Neural progenitor cell (in vitro differentiated cells): ENCODE results near the gene ZCCHC8. TPM values are rescaled to one million over a fixed set of nuclear protein-coding genes. Genes with fewer than 3 reads are reported as not detected.
"Not testable (repeated sequence)": the region's sequence is repeated elsewhere in the genome, so short reads cannot be mapped to it uniquely, and the experiment has no call there.

Experiments
- DNase-seq: peaks from one replicate; pipeline ENCODE4 v3.0.0-alpha.2; 2016; ENCODE audit warnings: low spot score
- H2AFZ ChIP-seq: fragments of 200-600 bp; sonication (generic); replicated peaks from 2 replicates; pipeline ENCODE4 v1.6.1; 2016; ENCODE audit warnings: antibody characterized with exemption
- H3F3A ChIP-seq: fragments of 200-600 bp; sonication (generic); 2 replicates; pipeline ENCODE4 v1.6.1; 2016; ENCODE audit warnings: antibody characterized with exemption, low read depth
- H3K27ac ChIP-seq: fragments of 200-600 bp; sonication (generic); 2 replicates; pipeline ENCODE4 v1.5.1; 2016; ENCODE audit warnings: mild to moderate bottlenecking
- H3K27me3 ChIP-seq: fragments of 200-600 bp; sonication (generic); 2 replicates; pipeline ENCODE4 v1.6.1; 2016; ENCODE audit warnings: mild to moderate bottlenecking, moderate library complexity
- H3K36me3 ChIP-seq: fragments of 200-600 bp; sonication (generic); 2 replicates; pipeline ENCODE4 v1.5.1; 2016
- H3K4me1 ChIP-seq: fragments of 200-600 bp; sonication (generic); 2 replicates; pipeline ENCODE4 v1.6.1; 2016; ENCODE audit warnings: mixed run types
- H3K4me2 ChIP-seq: fragments of 200-600 bp; sonication (generic); 2 replicates; pipeline ENCODE4 v1.6.1; 2016
- H3K4me3 ChIP-seq: fragments of 200-600 bp; sonication (generic); 2 replicates; pipeline ENCODE4 v1.5.1; 2016
- H3K79me2 ChIP-seq: fragments of 200-600 bp; sonication (generic); 2 replicates; pipeline ENCODE4 v1.6.1; 2016; ENCODE audit warnings: low read depth
- H3K9ac ChIP-seq: fragments of 200-600 bp; sonication (generic); 2 replicates; pipeline ENCODE4 v1.6.1; 2016
- H3K9me3 ChIP-seq: fragments of 200-600 bp; sonication (generic); 2 replicates; pipeline ENCODE4 v1.5.1; 2016; ENCODE audit warnings: low read depth
- H4K20me1 ChIP-seq: fragments of 200-600 bp; sonication (generic); 2 replicates; pipeline ENCODE4 v1.6.1; 2016; ENCODE audit warnings: low read depth
- H3K27ac Mint-ChIP-seq: 3 replicates; pipeline ENCODE4 v1.8.0; 2021; ENCODE audit warnings: mixed read lengths
- H3K27me3 Mint-ChIP-seq: 2 replicates; pipeline ENCODE4 v1.8.0; 2022; ENCODE audit warnings: low read depth, mild to moderate bottlenecking, inconsistent platforms, moderate library complexity, mixed read lengths; ENCODE audit not compliant: insufficient read depth
- H3K36me3 Mint-ChIP-seq: 3 replicates; pipeline ENCODE4 v1.8.0; 2021; ENCODE audit warnings: mixed read lengths
- H3K4me1 Mint-ChIP-seq: 3 replicates; pipeline ENCODE4 v1.8.0; 2021; ENCODE audit warnings: mixed read lengths
- H3K4me3 Mint-ChIP-seq: 3 replicates; pipeline ENCODE4 v1.8.0; 2021; ENCODE audit warnings: mild to moderate bottlenecking, moderate library complexity, mixed read lengths
- H3K9me3 Mint-ChIP-seq: 3 replicates; pipeline ENCODE4 v1.8.0; 2020; ENCODE audit warnings: mixed read lengths
- EZH2 ChIP-seq: fragments of 200-600 bp; sonication (generic); IDR thresholded peaks from 2 replicates; pipeline ENCODE4 v1.6.1; 2017; ENCODE audit warnings: antibody characterized with exemption, mild to moderate bottlenecking, moderate library complexity
- EZH2phosphoT487 ChIP-seq: fragments of 200-600 bp; sonication (generic); IDR thresholded peaks from 2 replicates; pipeline ENCODE4 v1.6.1; 2017; ENCODE audit warnings: antibody characterized with exemption
- total RNA-seq: library from RNA; depleted of rRNA; stranded (reverse); fragments of >200 nt; gene quantifications from 2 replicates; pipeline ENCODE4 v1.2.3, GENCODE V29; 2015; ENCODE audit warnings: low replicate concordance
- TF ChIP-seq, protein P1 (sequence below): fragments of 200-600 bp; sonication (generic); IDR thresholded peaks from 2 replicates; pipeline ENCODE4 v1.5.1; 2017; ENCODE audit warnings: antibody characterized with exemption, mild to moderate bottlenecking

Gene ZCCHC8
- total RNA-seq, 1 donor from 2014 or later: 49.1 TPM

DNA sequence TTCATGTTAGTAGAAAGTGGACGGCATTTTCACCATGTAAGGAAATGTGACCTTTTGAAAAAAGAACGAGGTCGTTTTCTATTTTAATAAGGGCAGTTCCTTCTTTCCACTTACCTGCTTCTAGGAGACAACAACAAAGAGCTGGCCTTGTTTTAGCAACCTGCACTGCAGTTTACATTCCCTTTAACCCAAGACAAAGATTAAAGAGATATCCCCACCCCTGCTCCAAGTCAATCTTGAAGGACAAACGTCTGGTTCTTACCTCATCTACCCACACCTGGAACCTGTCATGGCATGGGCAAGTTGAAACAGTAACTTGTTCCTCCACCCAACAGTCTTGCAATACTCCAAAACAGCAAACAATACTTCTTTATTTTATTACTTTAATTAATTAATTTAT, 32.7 kb downstream of the ZCCHC8 start:
- no peaks in the 10 kb centered on the region for H3K27me3 Mint-ChIP-seq
- peaks cover 5% of the 10 kb centered on the region for H3F3A ChIP-seq
- DNase-seq: no peak
- no peak overlapping the region for H2AFZ ChIP-seq
- H3K79me2 ChIP-seq: no peaks in the 10 kb centered on the region
- H3K27me3 ChIP-seq: no peaks in the 10 kb centered on the region
- H3K4me3 Mint-ChIP-seq: no peak overlapping the region
- no peak for TF ChIP-seq EZH2phosphoT487
- TF ChIP-seq, protein P1, sequence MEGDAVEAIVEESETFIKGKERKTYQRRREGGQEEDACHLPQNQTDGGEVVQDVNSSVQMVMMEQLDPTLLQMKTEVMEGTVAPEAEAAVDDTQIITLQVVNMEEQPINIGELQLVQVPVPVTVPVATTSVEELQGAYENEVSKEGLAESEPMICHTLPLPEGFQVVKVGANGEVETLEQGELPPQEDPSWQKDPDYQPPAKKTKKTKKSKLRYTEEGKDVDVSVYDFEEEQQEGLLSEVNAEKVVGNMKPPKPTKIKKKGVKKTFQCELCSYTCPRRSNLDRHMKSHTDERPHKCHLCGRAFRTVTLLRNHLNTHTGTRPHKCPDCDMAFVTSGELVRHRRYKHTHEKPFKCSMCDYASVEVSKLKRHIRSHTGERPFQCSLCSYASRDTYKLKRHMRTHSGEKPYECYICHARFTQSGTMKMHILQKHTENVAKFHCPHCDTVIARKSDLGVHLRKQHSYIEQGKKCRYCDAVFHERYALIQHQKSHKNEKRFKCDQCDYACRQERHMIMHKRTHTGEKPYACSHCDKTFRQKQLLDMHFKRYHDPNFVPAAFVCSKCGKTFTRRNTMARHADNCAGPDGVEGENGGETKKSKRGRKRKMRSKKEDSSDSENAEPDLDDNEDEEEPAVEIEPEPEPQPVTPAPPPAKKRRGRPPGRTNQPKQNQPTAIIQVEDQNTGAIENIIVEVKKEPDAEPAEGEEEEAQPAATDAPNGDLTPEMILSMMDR: no peak
- H3K4me3 ChIP-seq: no peak overlapping the region
- H4K20me1 ChIP-seq: no peaks in the 10 kb centered on the region
- no peaks in the 10 kb centered on the region for H3K36me3 ChIP-seq
- H3K27ac Mint-ChIP-seq: peak overlapping the region; percentile 27
- H3K4me1 Mint-ChIP-seq: peaks cover 6% of the 10 kb centered on the region
- H3K27ac ChIP-seq: no peak overlapping the region
- no peak overlapping the region for H3K4me2 ChIP-seq
- H3K9ac ChIP-seq: no peak overlapping the region
- H3K36me3 Mint-ChIP-seq: peaks cover under 1% of the 10 kb centered on the region
- no peaks in the 10 kb centered on the region for H3K9me3 ChIP-seq
- H3K9me3 Mint-ChIP-seq: no peaks in the 10 kb centered on the region
- H3K4me1 ChIP-seq: no peaks in the 10 kb centered on the region

DNA sequence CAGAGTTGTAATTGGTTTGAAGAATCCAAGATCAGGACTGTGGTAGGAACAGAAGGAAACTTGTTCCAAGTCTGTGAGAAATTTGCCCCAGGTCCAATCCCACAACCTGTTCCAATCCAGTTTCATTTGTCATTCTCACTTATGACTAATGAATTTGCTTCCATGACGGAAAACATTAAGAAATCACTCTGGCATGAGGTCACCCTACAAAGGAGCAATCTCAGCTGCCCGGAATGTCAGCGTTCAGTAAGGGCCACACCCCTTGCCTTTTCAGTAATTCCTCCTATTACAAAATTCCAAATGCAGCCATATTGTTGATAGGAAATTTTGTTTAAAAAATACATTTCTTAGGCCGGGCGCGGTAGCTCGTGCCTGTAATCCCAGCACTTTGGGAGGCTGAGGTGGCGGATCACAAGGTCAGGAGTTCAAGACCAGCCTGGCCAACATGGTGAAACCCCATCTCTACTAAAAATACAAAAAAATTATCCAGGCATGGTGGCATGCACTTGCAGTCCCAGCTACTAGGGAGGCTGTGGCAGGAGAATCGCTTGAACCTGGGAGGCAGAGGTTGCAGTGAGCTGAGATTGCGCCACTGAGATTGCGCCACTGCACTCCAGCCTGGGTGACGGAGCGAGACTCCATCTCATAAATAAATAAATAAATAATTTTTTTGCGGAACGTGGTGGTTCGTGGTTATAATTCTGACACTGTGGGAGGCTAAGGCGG, 36.3 kb downstream of the ZCCHC8 start:
- not testable (repeated sequence) for H3K9me3 ChIP-seq, H3K27ac ChIP-seq, H3K4me1 Mint-ChIP-seq, H3K4me2 ChIP-seq, H3K9ac ChIP-seq, H4K20me1 ChIP-seq, H3K4me1 ChIP-seq, H3K27ac Mint-ChIP-seq, H3K36me3 ChIP-seq, H2AFZ ChIP-seq, H3F3A ChIP-seq, H3K9me3 Mint-ChIP-seq, H3K4me3 ChIP-seq, H3K36me3 Mint-ChIP-seq, H3K27me3 Mint-ChIP-seq, H3K79me2 ChIP-seq, H3K4me3 Mint-ChIP-seq, H3K27me3 ChIP-seq, DNase-seq

DNA sequence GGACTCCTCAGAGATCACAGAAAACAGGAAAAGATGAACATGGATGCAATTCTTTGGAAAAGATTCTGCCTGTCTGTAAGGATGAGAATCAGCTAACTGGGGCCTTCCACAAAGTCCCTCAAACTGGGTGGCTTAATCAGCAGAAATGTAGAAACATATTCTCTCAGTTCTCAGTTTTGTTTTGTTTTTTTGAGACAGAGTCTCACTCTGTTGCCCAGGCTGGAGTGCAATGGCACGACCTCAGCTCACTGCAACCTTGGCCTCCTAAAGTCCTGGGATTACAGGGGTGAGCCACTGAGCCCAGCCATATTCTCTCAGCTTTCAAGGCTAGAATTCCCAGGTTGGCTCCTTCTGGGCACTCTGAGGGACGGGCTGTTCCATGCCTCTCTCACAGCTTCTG, 40.1 kb downstream of the ZCCHC8 start:
- no peak overlapping the region for H3K4me3 Mint-ChIP-seq
- H3K36me3 Mint-ChIP-seq: no peaks in the 10 kb centered on the region

DNA sequence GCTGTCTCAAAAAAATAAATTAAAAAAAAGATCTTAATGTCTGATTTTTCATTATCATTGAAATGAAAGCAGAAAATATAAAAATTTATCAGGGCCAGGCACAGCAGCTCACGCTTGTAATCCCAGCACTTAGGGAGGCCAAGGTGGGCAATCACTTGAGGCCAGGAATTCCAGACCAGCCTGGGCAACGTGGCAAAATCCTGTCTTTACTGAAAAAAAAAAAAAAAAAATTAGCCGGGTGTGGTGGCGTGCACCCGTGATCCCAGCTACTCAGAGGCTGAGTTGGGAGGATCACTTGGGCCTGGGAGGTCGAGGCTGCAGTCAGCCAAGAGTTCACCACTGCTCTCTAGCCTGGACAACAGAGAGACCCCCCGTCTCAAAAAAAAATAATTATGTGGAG, 40.7 kb downstream of the ZCCHC8 start:
- H3K9me3 Mint-ChIP-seq: no peaks in the 10 kb centered on the region
- no peaks in the 10 kb centered on the region for H3F3A ChIP-seq
- no peak overlapping the region for H3K27ac Mint-ChIP-seq
- no peak for DNase-seq
- H3K4me1 Mint-ChIP-seq: no peaks in the 10 kb centered on the region
- no peaks in the 10 kb centered on the region for H3K27me3 ChIP-seq
- H3K36me3 ChIP-seq: no peaks in the 10 kb centered on the region
- no peak overlapping the region for H3K4me3 ChIP-seq
- no peaks in the 10 kb centered on the region for H4K20me1 ChIP-seq
- no peaks in the 10 kb centered on the region for H3K9me3 ChIP-seq
- no peaks in the 10 kb centered on the region for H3K79me2 ChIP-seq
- TF ChIP-seq EZH2phosphoT487 (no peak), EZH2 (no peak)
- TF ChIP-seq, protein P1: no peak
- no peaks in the 10 kb centered on the region for H3K27me3 Mint-ChIP-seq
- no peak overlapping the region for H3K9ac ChIP-seq
- no peak overlapping the region for H2AFZ ChIP-seq
- no peak overlapping the region for H3K27ac ChIP-seq
- H3K4me1 ChIP-seq: no peaks in the 10 kb centered on the region
- no peak overlapping the region for H3K4me3 Mint-ChIP-seq
- H3K36me3 Mint-ChIP-seq: no peaks in the 10 kb centered on the region
- no peak overlapping the region for H3K4me2 ChIP-seq

More for the DNA sequence above, 40.1 kb downstream of the ZCCHC8 start:
- H3K4me1 ChIP-seq: no peaks in the 10 kb centered on the region
- Mint-ChIP-seq H3K4me1 (no peaks in the 10 kb centered on the region), H3K9me3 (no peaks in the 10 kb centered on the region), H3K27me3 (no peaks in the 10 kb centered on the region), H3K27ac (no peak overlapping the region)
- DNase-seq: no peak
- H3K4me3 ChIP-seq: no peak overlapping the region
- H3K4me2 ChIP-seq: no peak overlapping the region
- no peaks in the 10 kb centered on the region for H3K9me3 ChIP-seq
- H3K79me2 ChIP-seq: no peaks in the 10 kb centered on the region
- no peak for TF ChIP-seq EZH2
- TF ChIP-seq EZH2phosphoT487: no peak
- TF ChIP-seq, protein P1: no peak
- no peaks in the 10 kb centered on the region for H4K20me1 ChIP-seq
- no peak overlapping the region for H3K9ac ChIP-seq
- H2AFZ ChIP-seq: no peak overlapping the region
- H3K36me3 ChIP-seq: no peaks in the 10 kb centered on the region
- no peaks in the 10 kb centered on the region for H3K27me3 ChIP-seq
- H3K27ac ChIP-seq: no peak overlapping the region
- no peaks in the 10 kb centered on the region for H3F3A ChIP-seq
